Pancreas (tissue), 10 donors: ENCODE results near the gene SPATS2L. TPM values are rescaled to one million over a fixed set of nuclear protein-coding genes. Genes with fewer than 3 reads are reported as not detected.

Experiments used
- ATAC-seq, 4 donors: fragments of 200-7000 bp; cut with Tn5 transposase; one replicate each; pipeline versions ENCODE4 v1.8.0 to v1.9.1; 2020; ENCODE audit warnings: mild to moderate bottlenecking in 4 of 4, moderate library complexity in 4 of 4
- DNase-seq, 6 donors: peaks; one replicate each; pipeline ENCODE4 v3.0.0-alpha.2; 2020
- FAIRE-seq: peaks from 2 replicates; lab custom pipeline; 2012; peaks lifted over from hg19 to GRCh38; lab: Jason Lieb, UNC
- H3K27ac ChIP-seq, 4 donors: fragments of 200-600 bp; sonication (generic); 1 replicate in 3 of 4; 2 replicates in 1 of 4; pipeline versions ENCODE4 v1.5.0 to v1.8.0; 2020
- H3K27me3 ChIP-seq, 4 donors: fragments of 200-600 bp; one replicate each; pipeline ENCODE4 v1.8.0; 2021
- H3K36me3 ChIP-seq, 3 donors: fragments of 200-600 bp; sonication (generic) in 1 of 3; one replicate each; pipeline versions ENCODE4 v1.5.0 to v1.8.0; 2020 to 2021
- H3K4me1 ChIP-seq, 3 donors: fragments of 200-600 bp; one replicate each; pipeline ENCODE4 v1.8.0; 2021
- H3K4me3 ChIP-seq, 4 donors: fragments of 200-600 bp; sonication (generic) in 2 of 4; one replicate each; pipeline versions ENCODE4 v1.5.0 to v1.8.0; 2020 to 2021
- H3K9me3 ChIP-seq, 4 donors: fragments of 200-600 bp; one replicate each; pipeline ENCODE4 v1.8.0; 2021
- CTCF ChIP-seq, 4 donors: fragments of 200-600 bp; sonication (generic) in 3 of 4; IDR thresholded peaks; one replicate each; pipeline versions ENCODE4 v1.5.0 to v1.8.0; 2021; ENCODE audit warnings: antibody characterized with exemption in 4 of 4
- WGBS, 2 donors: extraction: QIAGEN DNeasy Blood & Tissue Kit; methylation state at CpG; one replicate each; pipeline ENCODE4 v1.1.7; 2013; 5-methylcytosine and 5-hydroxymethylcytosine counted together
- intact Hi-C, 3 donors: fragments of 100-400 bp; cut with DNase I; formaldehyde crosslinking; loops; one replicate each; pipeline versions ENCODE4 v1.11.1 to v1.14.2; 2022
- polyA plus RNA-seq, 2 donors: library from polyadenylated mRNA; stranded (reverse); fragments of 200-250 nt; gene quantifications; one replicate each; pipeline ENCODE4 v1.2.3, GENCODE V29; 2013
- total RNA-seq, 6 donors: library from RNA; stranded (reverse); fragmentation: NEBNext Ultra II Directional in 4 of 6; extraction: Animal tissue kit (Norgen Biotek cat#: 25700) in 4 of 6; gene quantifications; one replicate each; pipeline versions ENCODE4 v1.2.1 to v1.2.4, GENCODE V29; 2021 to 2023
- donor health status: healthy with polysubstance abuse.
- donor health status: DM: no; HTN: no; CAD: no; lungs with moderate emphysema.
- donor health status: DM: no; HTN: no; CAD: no.
- donor health status: control.
- donor health status: control.
- donor health status: Bipolar disorder and iron deficiency.
- donor health status: DM: yes; HTN: yes; CAD: no.
- donor health status: DM: no; HTN: no; CAD: no.
- donor health status: DM: no; HTN: no; CAD: no.
- donor health status: DM: yes; HTN: yes; CAD: no.

SPATS2L gene
- total and polyA plus RNA-seq, 8 donors, result 28.8 to 87.0 (median 40.8) TPM

GRCh38 chr2:200305797-200306195 is 697 bp upstream of the SPATS2L start:
- H3K4me3 ChIP-seq, result peak overlapping the region; percentile 72 to 96 (median 92)
- 1% methylated on average over 14 of the region's 14 CpGs for WGBS, 2 donors
- H3K36me3 ChIP-seq, result no peaks in the 10 kb centered on the region
- ATAC-seq (peak; percentile 19 to 55 (median 32)), FAIRE-seq (no peak), DNase-seq (peak; percentile 20 to 68 (median 43))
- intact Hi-C loops, result loop anchor here in 1 of 3 donors (10.0 kb wide), 1 partner anchor 321 kb away; no protein-coding TSS in a partner anchor
- peaks cover 0 to 6% (median 6%) of the 10 kb centered on the region in 3 donors for H3K4me1 ChIP-seq
- no peaks in the 10 kb centered on the region for H3K27me3 ChIP-seq
- no peaks in the 10 kb centered on the region for H3K9me3 ChIP-seq
- no peak for TF ChIP-seq CTCF (IDR thresholded peaks at IDR 0.05)
- peak overlapping the region; percentile 68 to 95 (median 90) for H3K27ac ChIP-seq

- 0% methylated on average over 66 to 120 of the region's 120 CpGs for WGBS, 2 donors
- peak overlapping the region; percentile 87 to 95 (median 90) for H3K27ac ChIP-seq
- H3K27me3 ChIP-seq, result no peaks in the 10 kb centered on the region
- FAIRE-seq, result no peak
- TF ChIP-seq CTCF (IDR thresholded peaks at IDR 0.05), result no peak
- no peaks in the 10 kb centered on the region for H3K36me3 ChIP-seq
- DNase-seq, result peak; percentile 33 to 79 (median 60)
- peak overlapping the region; percentile 72 to 96 (median 92) for H3K4me3 ChIP-seq
- H3K4me1 ChIP-seq, result peaks cover 6 to 11% (median 7%) of the 10 kb centered on the region in 3 donors
- H3K9me3 ChIP-seq, result no peaks in the 10 kb centered on the region
- peak; percentile 50 to 82 (median 61) for ATAC-seq
- intact Hi-C loops, result loop anchor here in 1 of 3 donors (10.0 kb wide), 1 partner anchor 322 kb away; no protein-coding TSS in a partner anchor
Observed at GRCh38 chr2:200306931-200307723, 634 bp downstream of the SPATS2L start.

GRCh38 chr2:200307724-200308545 is 1.4 kb downstream of the SPATS2L start:
- WGBS, 2 donors, result 1% methylated on average over 20 of the region's 20 CpGs
- intact Hi-C loops, result loop anchor here in 1 of 3 donors (10.0 kb wide), 1 partner anchor 323 kb away; no protein-coding TSS in a partner anchor
- FAIRE-seq (no peak), ATAC-seq (peak in 2 of 4 donors; percentile 4 to 6), DNase-seq (no peak)
- H3K4me1 ChIP-seq, result peaks cover 6 to 17% (median 7%) of the 10 kb centered on the region in 3 donors
- peak overlapping the region; percentile 72 to 96 (median 92) for H3K4me3 ChIP-seq
- no peaks in the 10 kb centered on the region for H3K36me3 ChIP-seq
- peak overlapping the region; percentile 87 to 95 (median 90) for H3K27ac ChIP-seq
- H3K27me3 ChIP-seq, result no peaks in the 10 kb centered on the region
- TF ChIP-seq CTCF (IDR thresholded peaks at IDR 0.05), result no peak
- H3K9me3 ChIP-seq, result no peaks in the 10 kb centered on the region

GRCh38 chr2:200308546-200309295 is 2.2 kb downstream of the SPATS2L start:
- peak in 1 of 4 donors; percentile 7 for TF ChIP-seq CTCF (IDR thresholded peaks at IDR 0.05)
- FAIRE-seq, result no peak
- H3K4me3 ChIP-seq, result peak overlapping the region in 2 of 4 donors; percentile 90 to 96
- intact Hi-C loops, result loop anchor here in 1 of 3 donors (10.0 kb wide), 1 partner anchor 324 kb away; no protein-coding TSS in a partner anchor
- no peak for DNase-seq
- H3K9me3 ChIP-seq, result no peaks in the 10 kb centered on the region
- ATAC-seq, result peak in 1 of 4 donors; percentile 2
- no peaks in the 10 kb centered on the region for H3K36me3 ChIP-seq
- H3K27ac ChIP-seq, result peak overlapping the region in 3 of 4 donors; percentile 87 to 95 (median 90)
- 36 to 45% methylated on average over 5 of the region's 5 CpGs for WGBS, 2 donors
- H3K4me1 ChIP-seq, result peaks cover 6 to 19% (median 7%) of the 10 kb centered on the region in 3 donors
- H3K27me3 ChIP-seq, result no peaks in the 10 kb centered on the region
